ENCODE results near the gene LMNA. TPM values are rescaled to one million over a fixed set of nuclear protein-coding genes. Genes with fewer than 3 reads are reported as not detected.

LMNA gene
- polyA plus RNA-seq, 1 of the 3 experiments (the other 2 are of a cell fraction), result 983 TPM

GRCh38 chr1:156135930-156136871 is 21.7 kb downstream of the LMNA start:
- CTCF ChIA-PET, result interaction anchor here (1.2 to 40.5 kb wide), 4 partner anchors 10 to 123 kb away, joined by 3 to 1559 read pairs (median 62); partner anchors contain the start of gene MEX3A

GRCh38 chr1:156136970-156137483 is 22.5 kb downstream of the LMNA start:
- TF ChIP-seq YY1 (IDR thresholded peaks at IDR 0.05; ENCODE audit: low read depth) (no peak), MXI1 (IDR thresholded peaks at IDR 0.05; ENCODE audit: low read depth, low read length) (no peak), CTCF (IDR thresholded peaks at IDR 0.05) (peak; percentile 39), CHD2 (IDR thresholded peaks at IDR 0.05; ENCODE audit: low read length, partially characterized antibody) (no peak)
- no peaks in the 10 kb centered on the region for H3K27me3 ChIP-seq (ENCODE audit: insufficient read depth)
- H3K27ac ChIP-seq (ENCODE audit: low read depth in 2 of 2, low read length in 1 of 2), result peak overlapping the region in 1 of 2 experiments; percentile 24; a peak in 1 of 4 replicates
- 79% methylated on average over 5 of the region's 12 CpGs for WGBS (ENCODE audit: low lambda C conversion rate)
- peaks cover 93% of the 10 kb centered on the region for H3F3A ChIP-seq (replicated peaks; ENCODE audit: insufficient read depth)
- H3K4me3 ChIP-seq (ENCODE audit: low read depth in 2 of 2, low read length in 1 of 2), result no peak overlapping the region
- no peak overlapping the region for H3K4me2 ChIP-seq
- H3K9me3 ChIP-seq, result no peaks in the 10 kb centered on the region
- H2AFZ ChIP-seq (ENCODE audit: low read depth), result no peak overlapping the region
- no peaks in the 10 kb centered on the region for H3K4me1 ChIP-seq (ENCODE audit: control insufficient read depth in 1 of 2, insufficient read depth in 2 of 2, low read depth in 1 of 2, low read length in 1 of 2)
- H3K9me2 ChIP-seq, result no peaks in the 10 kb centered on the region
- POLR2A ChIA-PET, result no interaction called here
- peaks cover 75 to 82% of the 10 kb centered on the region in 2 experiments for H3K36me3 ChIP-seq (replicated peaks in 1 of 2; ENCODE audit: control insufficient read depth in 1 of 2, insufficient read depth in 2 of 2, low read length in 1 of 2)
- H3K79me2 ChIP-seq (ENCODE audit: insufficient read depth), result peaks cover 40% of the 10 kb centered on the region
- CTCF ChIA-PET, result interaction anchor here (0.7 to 40.5 kb wide), 4 partner anchors 9 to 89 kb away, joined by 3 to 1559 read pairs (median 62); partner anchors contain the start of gene MEX3A
- peaks cover 95% of the 10 kb centered on the region for H4K20me1 ChIP-seq (ENCODE audit: insufficient read depth)
- H3K9ac ChIP-seq, result no peak overlapping the region
- no peak for DNase-seq

More at GRCh38 chr1:156135930-156136871, 21.7 kb downstream of the LMNA start:
- Histone ChIP-seq H3K79me2 (ENCODE audit: insufficient read depth) (peaks cover 49% of the 10 kb centered on the region), H3F3A (replicated peaks; ENCODE audit: insufficient read depth) (peaks cover 95% of the 10 kb centered on the region), H3K9me3 (no peaks in the 10 kb centered on the region), H3K4me3 (ENCODE audit: low read depth in 2 of 2, low read length in 1 of 2) (no peak overlapping the region), H3K4me1 (ENCODE audit: control insufficient read depth in 1 of 2, insufficient read depth in 2 of 2, low read depth in 1 of 2, low read length in 1 of 2) (no peaks in the 10 kb centered on the region), H2AFZ (ENCODE audit: low read depth) (no peak overlapping the region), H4K20me1 (ENCODE audit: insufficient read depth) (peaks cover 96% of the 10 kb centered on the region), H3K4me2 (no peak overlapping the region), H3K9me2 (no peaks in the 10 kb centered on the region), H3K27me3 (ENCODE audit: insufficient read depth) (no peaks in the 10 kb centered on the region), H3K27ac (ENCODE audit: low read depth in 2 of 2, low read length in 1 of 2) (peak overlapping the region in 1 of 2 experiments; percentile 24; a peak in 1 of 4 replicates), H3K36me3 (replicated peaks in 1 of 2; ENCODE audit: control insufficient read depth in 1 of 2, insufficient read depth in 2 of 2, low read length in 1 of 2) (peaks cover 78 to 91% of the 10 kb centered on the region in 2 experiments), H3K9ac (no peak overlapping the region)
- POLR2A ChIA-PET, result no interaction called here
- no peak for TF ChIP-seq TEAD4 (IDR thresholded peaks at IDR 0.05; ENCODE audit: borderline replicate concordance, insufficient read depth)
- WGBS (ENCODE audit: low lambda C conversion rate), result 95% methylated on average over 28 of the region's 34 CpGs
- no peak for DNase-seq

- no peak overlapping the region for H2AFZ ChIP-seq (ENCODE audit: low read depth)
- H4K20me1 ChIP-seq (ENCODE audit: insufficient read depth), result peaks cover 88% of the 10 kb centered on the region
- H3K9ac ChIP-seq, result no peak overlapping the region
- 97% methylated on average over 12 of the region's 22 CpGs for WGBS (ENCODE audit: low lambda C conversion rate)
- peaks cover 26% of the 10 kb centered on the region for H3K79me2 ChIP-seq (ENCODE audit: insufficient read depth)
- no peak overlapping the region for H3K4me3 ChIP-seq (ENCODE audit: low read depth in 2 of 2, low read length in 1 of 2)
- H3K36me3 ChIP-seq (replicated peaks in 1 of 2; ENCODE audit: control insufficient read depth in 1 of 2, insufficient read depth in 2 of 2, low read length in 1 of 2), result peaks cover 69 to 74% of the 10 kb centered on the region in 2 experiments
- peak overlapping the region in 1 of 2 experiments; percentile 24; a peak in 1 of 4 replicates for H3K27ac ChIP-seq (ENCODE audit: low read depth in 2 of 2, low read length in 1 of 2)
- H3F3A ChIP-seq (replicated peaks; ENCODE audit: insufficient read depth), result peaks cover 90% of the 10 kb centered on the region
- no peak overlapping the region for H3K4me2 ChIP-seq
- no peaks in the 10 kb centered on the region for H3K27me3 ChIP-seq (ENCODE audit: insufficient read depth)
- ChIA-PET POLR2A (no interaction called here), CTCF (interaction anchor here (6.6 to 40.5 kb wide), 3 partner anchors 8 to 88 kb away, joined by 64 to 1559 read pairs (median 121); partner anchors contain the start of gene MEX3A)
- no peak for DNase-seq
- no peaks in the 10 kb centered on the region for H3K4me1 ChIP-seq (ENCODE audit: control insufficient read depth in 1 of 2, insufficient read depth in 2 of 2, low read depth in 1 of 2, low read length in 1 of 2)
- no peaks in the 10 kb centered on the region for H3K9me2 ChIP-seq
- no peaks in the 10 kb centered on the region for H3K9me3 ChIP-seq
- no peak for TF ChIP-seq REST (IDR thresholded peaks at IDR 0.05; ENCODE audit: low read depth, low read length)
- TF ChIP-seq FOSL2 (IDR thresholded peaks at IDR 0.05; ENCODE audit: borderline replicate concordance, low read depth), result no peak
- TF ChIP-seq GATA2 (CRISPR knock-in tag; IDR thresholded peaks at IDR 0.05), result no peak
- no peak for TF ChIP-seq USF2 (IDR thresholded peaks at IDR 0.05; ENCODE audit: borderline replicate concordance, low read depth, low read length)
- TF ChIP-seq EZH2phosphoT487 (IDR thresholded peaks at IDR 0.05; ENCODE audit: borderline replicate concordance, low read depth), result no peak
- no peak for TF ChIP-seq FOXM1 (IDR thresholded peaks at IDR 0.05; ENCODE audit: low read depth)
- no peak for TF ChIP-seq RAD21 (IDR thresholded peaks at IDR 0.05; ENCODE audit: low read length)
These were observed 24.0 kb downstream of the LMNA start for GRCh38 chr1:156138458-156138867.

Measured in SK-N-SH (cell line).